ENCODE data around the gene RTP2.

RTP2 gene

GRCh38 chr3:187702507-187703033, at the start of gene RTP2:
TSS of gene RTP2 (minus strand) at chr3:187702557. CDS start at chr3:187702128, 429 bp downstream.
- no peak for DNase-seq (ENCODE audit: low read depth in 2 of 2, low spot score in 1 of 2)

GRCh38 chr3:187750513-187751123, 48.3 kb upstream of the RTP2 start:
- no peak for DNase-seq (ENCODE audit: low read depth in 2 of 2, low spot score in 1 of 2)

- DNase-seq (ENCODE audit: low read depth in 2 of 2, low spot score in 1 of 2), result no peak
Observed at GRCh38 chr3:187750006-187750512, 47.7 kb upstream of the RTP2 start.

GRCh38 chr3:187748050-187748481, 45.7 kb upstream of the RTP2 start:
- DNase-seq (ENCODE audit: low read depth in 2 of 2, low spot score in 1 of 2), result peak in 1 of 2 donors; percentile 84

- DNase-seq (ENCODE audit: low read depth in 2 of 2, low spot score in 1 of 2), result no peak
Observed at GRCh38 chr3:187747506-187747905, 45.1 kb upstream of the RTP2 start.

GRCh38 chr3:187746442-187747281, 44.3 kb upstream of the RTP2 start:
- no peak for DNase-seq (ENCODE audit: low read depth in 2 of 2, low spot score in 1 of 2)

GRCh38 chr3:187746059-187746441, 43.7 kb upstream of the RTP2 start:
- no peak for DNase-seq (ENCODE audit: low read depth in 2 of 2, low spot score in 1 of 2)

GRCh38 chr3:187745201-187746058, 43.1 kb upstream of the RTP2 start, which contains the start of gene BCL6:
TSS of gene BCL6 (minus strand) at chr3:187745468. CDS start at chr3:187733693, 11,775 bp downstream.
- peak in 1 of 2 donors; percentile 75 for DNase-seq (ENCODE audit: low read depth in 2 of 2, low spot score in 1 of 2)

GRCh38 chr3:187744169-187745151, 42.1 kb upstream of the RTP2 start:
- DNase-seq (ENCODE audit: low read depth in 2 of 2, low spot score in 1 of 2), result peak in 1 of 2 donors; percentile 25

- peak in 1 of 2 donors; percentile 25 for DNase-seq (ENCODE audit: low read depth in 2 of 2, low spot score in 1 of 2)
Observed at GRCh38 chr3:187743195-187744141, 41.1 kb upstream of the RTP2 start.

GRCh38 chr3:187742351-187743171, 40.2 kb upstream of the RTP2 start:
- no peak for DNase-seq (ENCODE audit: low read depth in 2 of 2, low spot score in 1 of 2)

GRCh38 chr3:187741403-187742350, 39.3 kb upstream of the RTP2 start:
- peak in 1 of 2 donors; percentile 59 for DNase-seq (ENCODE audit: low read depth in 2 of 2, low spot score in 1 of 2)

GRCh38 chr3:187740421-187741399, 38.4 kb upstream of the RTP2 start:
- DNase-seq (ENCODE audit: low read depth in 2 of 2, low spot score in 1 of 2), result peak in 1 of 2 donors; percentile 43

GRCh38 chr3:187739561-187740332, 37.4 kb upstream of the RTP2 start:
- peak in 1 of 2 donors; percentile 62 for DNase-seq (ENCODE audit: low read depth in 2 of 2, low spot score in 1 of 2)

Data from stimulated activated CD8-positive, alpha-beta memory T cell treated with anti-CD3 and anti-CD28 coated beads, Interleukin-4, amount 100 ng/mL, for 1 hour (primary cell).